K562 (cell line): ENCODE results near the gene REX1BD. TPM values are rescaled to one million over a fixed set of nuclear protein-coding genes. Genes with fewer than 3 reads are reported as not detected.
A peak's percentile ranks its signal among the peaks of the same experiment; 100 is the strongest.

Source experiments
- CBFA2T3 ChIP-seq: fragments of 450-650 bp; IDR thresholded peaks from 2 replicates; pipeline ENCODE4 v1.6.1; 2017
- CHD1 ChIP-seq: fragments of 200-600 bp; sonication (generic); IDR thresholded peaks from one replicate; pipeline ENCODE4 v1.6.1; 2012; ENCODE audit warnings: mild to moderate bottlenecking, moderate library complexity, low read length, inconsistent platforms
- DNMT1 ChIP-seq: fragments of 450-650 bp; IDR thresholded peaks from 2 replicates; pipeline ENCODE4 v1.6.1; 2016; ENCODE audit warnings: antibody characterized with exemption, mild to moderate bottlenecking
- FOXA1 ChIP-seq: fragments of 450-650 bp; IDR thresholded peaks from 2 replicates; pipeline ENCODE4 v1.6.1; 2016; ENCODE audit warnings: mild to moderate bottlenecking, borderline replicate concordance
- FOXM1 ChIP-seq, 2 experiments: fragments of 450-650 bp in 1 of 2; sonication (generic) in 1 of 2; formaldehyde crosslinking in 1 of 2; IDR thresholded peaks; 2 replicates each; pipeline versions ENCODE4 v1.6.1 to v1.9.0; 2017 to 2022; ENCODE audit warnings: low read depth in 2 of 2, mild to moderate bottlenecking in 2 of 2, missing genetic modification reagents in 1 of 2, moderate library complexity in 1 of 2
- LCOR ChIP-seq: sonication (generic); formaldehyde crosslinking; IDR thresholded peaks from 2 replicates; pipeline ENCODE4 v1.8.0; 2022; ENCODE audit warnings: mild to moderate bottlenecking, missing genetic modification reagents
- MEF2D ChIP-seq: conservative IDR thresholded peaks from 2 replicates; pipeline ENCODE4 v1.6.1; 2016; ENCODE audit warnings: low read depth, missing genetic modification characterization, missing compliant biosample characterization
- PML ChIP-seq: IDR thresholded peaks from 2 replicates; pipeline ENCODE4 v1.6.1; 2012; ENCODE audit warnings: low read length, inconsistent platforms
- POLR3A ChIP-seq: IDR thresholded peaks from 2 replicates; pipeline ENCODE4 v1.6.1; 2011; ENCODE audit warnings: borderline replicate concordance, mild to moderate bottlenecking, moderate library complexity; ENCODE audit not compliant: insufficient read length, insufficient read depth; ENCODE audit errors: extremely low read depth
- RFX7 ChIP-seq: fragments of 250-450 bp; sonication (Bioruptor Pico); IDR thresholded peaks from 2 replicates; pipeline ENCODE4 v1.5.1; 2021; ENCODE audit warnings: mild to moderate bottlenecking
- TCF7L2 ChIP-seq: fragments of 150-350 bp; IDR thresholded peaks from 2 replicates; pipeline ENCODE4 v1.6.1; 2016; ENCODE audit warnings: low read depth, mild to moderate bottlenecking, low read length, moderate library complexity
- ZEB2 ChIP-seq: fragments of 450-650 bp; IDR thresholded peaks from 2 replicates; pipeline ENCODE4 v1.6.1; 2016
- ZNF124 ChIP-seq: sonication (generic); formaldehyde crosslinking; IDR thresholded peaks from 2 replicates; pipeline ENCODE4 v1.8.1; 2022; ENCODE audit warnings: missing genetic modification reagents
- ZNF140 ChIP-seq: fragments of 250-450 bp; sonication (Bioruptor Pico); IDR thresholded peaks from 2 replicates; pipeline ENCODE4 v1.8.0; 2021; ENCODE audit warnings: moderate library complexity, mild to moderate bottlenecking, inconsistent platforms
- ZNF239 ChIP-seq: fragments of 250-450 bp; sonication (Bioruptor Pico); IDR thresholded peaks from 2 replicates; pipeline ENCODE4 v1.4.0; 2020; ENCODE audit warnings: mild to moderate bottlenecking
- ZNF318 ChIP-seq, 2 experiments: fragments of 450-650 bp; IDR thresholded peaks; 2 replicates each; pipeline ENCODE4 v1.6.1; 2016; ENCODE audit warnings: mild to moderate bottlenecking in 2 of 2, borderline replicate concordance in 1 of 2, low read depth in 1 of 2, moderate library complexity in 1 of 2
- ZNF764 ChIP-seq: fragments of 250-450 bp; sonication (Bioruptor Pico); IDR thresholded peaks from 2 replicates; pipeline ENCODE4 v1.4.0; 2020; ENCODE audit warnings: low read depth, mild to moderate bottlenecking, moderate library complexity
- polyA plus RNA-seq, 8 experiments: library from polyadenylated mRNA; depleted of rRNA in 4 of 8; stranded (reverse) in 5 of 8; unstranded in 3 of 8; fragments of >200 nt; fragmentation: Nextera tagmentation in 2 of 8; fragmentation: Illumina TruSeq in 1 of 8; extraction: Ambion mirVana in 2 of 8; extraction: Trizol in 1 of 8; gene quantifications; 2 replicates each; pipeline versions ENCODE4 v1.2.1 to v1.2.3, GENCODE V29; 2011 to 2014; ENCODE audit warnings: inconsistent platforms in 1 of 8, missing spikeins in 1 of 8
- total RNA-seq, 7 experiments: library from RNA; depleted of rRNA in 6 of 7; stranded (reverse); fragments of >200 nt in 6 of 7; fragmentation: Illumina TruSeq in 2 of 7; extraction: Trizol in 2 of 7; gene quantifications; 2 replicates each; pipeline versions ENCODE4 v1.2.1 to v1.2.3, GENCODE V29; 2011 to 2021; ENCODE audit warnings: low replicate concordance in 1 of 7
- TF ChIP-seq, protein P1 (sequence below), 2 experiments: fragments of 450-650 bp; IDR thresholded peaks; 2 replicates each; pipeline ENCODE4 v1.6.1; 2016

REX1BD gene
- total and polyA plus RNA-seq, 9 of the 15 experiments (the other 6 are each of a cell fraction or from before 2014, with no cell fraction given), result 1.9 to 136 (median 13.8) TPM

DNA sequence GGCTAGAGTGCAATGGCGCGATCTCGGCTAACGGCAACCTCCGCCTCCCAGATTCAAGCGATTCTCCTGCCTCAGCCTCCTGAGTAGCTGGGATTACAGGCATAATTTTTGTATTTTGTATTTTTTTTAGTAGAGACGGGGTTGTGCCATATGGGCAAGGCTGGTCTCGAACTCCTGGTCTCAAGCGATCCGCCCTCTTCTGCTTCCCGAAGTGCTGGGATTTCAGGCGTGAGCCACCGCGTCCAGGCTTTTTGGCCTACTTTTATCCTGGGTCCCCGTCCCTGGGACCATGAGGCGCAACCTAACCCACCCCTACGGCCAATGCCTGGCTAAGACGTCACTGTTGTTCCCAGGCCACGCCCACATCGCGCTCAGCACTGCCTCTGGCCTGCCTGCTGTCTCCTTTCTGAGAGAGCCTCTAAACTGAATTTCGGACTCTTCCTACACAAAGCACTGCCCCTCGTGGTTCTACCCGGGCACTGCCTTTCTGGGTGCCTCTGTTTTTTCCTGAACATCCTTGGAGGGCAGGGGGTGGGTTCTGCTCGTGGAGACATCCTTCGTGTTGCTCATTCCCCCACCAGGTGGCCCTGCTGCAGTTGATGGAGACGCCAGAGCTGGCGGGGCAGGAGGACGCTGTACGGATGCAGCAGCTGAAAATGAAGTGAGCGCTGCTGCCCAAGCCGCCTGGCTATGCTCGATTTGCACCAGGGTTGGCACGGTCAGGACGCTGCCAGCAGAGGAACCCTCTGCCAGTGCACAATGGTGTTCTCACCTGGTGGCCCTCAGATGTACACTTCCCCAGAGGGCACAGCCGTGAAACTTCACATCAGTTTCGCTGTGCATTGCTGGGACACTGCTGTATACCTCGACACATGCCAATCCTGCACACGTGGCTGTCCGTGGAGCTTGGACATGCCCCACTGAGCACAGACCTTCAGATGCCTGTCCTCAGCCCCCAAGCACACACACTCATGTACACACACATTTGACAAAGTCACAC is 2.0 kb downstream of the REX1BD start (continued):
- TF ChIP-seq ZNF140 (no peak), ZEB2 (peak; percentile 46; the same call in 1 of the 2 replicates), TCF7L2 (no peak), ZNF239 (CRISPR knock-in tag) (no peak), CHD1 (no peak), ZNF124 (CRISPR knock-in tag) (no peak), CBFA2T3 (no peak), POLR3A (no peak), FOXA1 (no peak), DNMT1 (no peak), LCOR (CRISPR knock-in tag) (no peak), ZNF764 (CRISPR knock-in tag) (no peak), FOXM1 (IDR thresholded peaks at IDR 0.05; ENCODE audit: low read depth) (no peak; the same call in 1 of the 2 replicates), FOXM1 (CRISPR knock-in tag; IDR thresholded peaks at IDR 0.05; ENCODE audit: low read depth) (no peak), RFX7 (CRISPR knock-in tag) (no peak), PML (no peak; the same call in 1 of the 2 replicates), ZNF318 (IDR thresholded peaks at IDR 0.05; ENCODE audit: borderline replicate concordance in 1 of 2, low read depth in 1 of 2) (no peak), MEF2D (tag) (no peak)
- TF ChIP-seq, protein P1, sequence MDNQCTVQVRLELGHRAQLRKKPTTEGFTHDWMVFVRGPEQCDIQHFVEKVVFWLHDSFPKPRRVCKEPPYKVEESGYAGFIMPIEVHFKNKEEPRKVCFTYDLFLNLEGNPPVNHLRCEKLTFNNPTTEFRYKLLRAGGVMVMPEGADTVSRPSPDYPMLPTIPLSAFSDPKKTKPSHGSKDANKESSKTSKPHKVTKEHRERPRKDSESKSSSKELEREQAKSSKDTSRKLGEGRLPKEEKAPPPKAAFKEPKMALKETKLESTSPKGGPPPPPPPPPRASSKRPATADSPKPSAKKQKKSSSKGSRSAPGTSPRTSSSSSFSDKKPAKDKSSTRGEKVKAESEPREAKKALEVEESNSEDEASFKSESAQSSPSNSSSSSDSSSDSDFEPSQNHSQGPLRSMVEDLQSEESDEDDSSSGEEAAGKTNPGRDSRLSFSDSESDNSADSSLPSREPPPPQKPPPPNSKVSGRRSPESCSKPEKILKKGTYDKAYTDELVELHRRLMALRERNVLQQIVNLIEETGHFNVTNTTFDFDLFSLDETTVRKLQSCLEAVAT (IDR thresholded peaks at IDR 0.05), result no peak
